Sigmoid colon (tissue), 7 donors: ENCODE results near the gene VOPP1. TPM values are rescaled to one million over a fixed set of nuclear protein-coding genes. Genes with fewer than 3 reads are reported as not detected.

ENCODE experiments used
- DNase-seq: peaks from one replicate; pipeline ENCODE4 v3.0.0-alpha.2; 2019
- H3K27ac ChIP-seq, 4 donors: fragments of 200-600 bp; sonication (generic); one replicate each; pipeline ENCODE4 v1.5.1; 2016 to 2019; ENCODE audit warnings: mild to moderate bottlenecking in 1 of 4
- H3K27me3 ChIP-seq, 3 donors: fragments of 200-600 bp; sonication (generic); one replicate each; pipeline ENCODE4 v1.5.1; 2019; ENCODE audit warnings: mild to moderate bottlenecking in 1 of 3
- H3K36me3 ChIP-seq, 4 donors: fragments of 200-600 bp; sonication (generic); one replicate each; pipeline ENCODE4 v1.5.1; 2016 to 2019
- H3K4me1 ChIP-seq, 4 donors: fragments of 200-600 bp; sonication (generic); one replicate each; pipeline ENCODE4 v1.5.1; 2017 to 2019
- H3K4me3 ChIP-seq, 4 donors: fragments of 200-600 bp; sonication (generic); one replicate each; pipeline ENCODE4 v1.5.1; 2017 to 2019; ENCODE audit warnings: mild to moderate bottlenecking in 2 of 4, moderate library complexity in 1 of 4
- H3K9me3 ChIP-seq, 4 donors: fragments of 200-600 bp in 3 of 4; sonication (generic) in 3 of 4; one replicate each; pipeline versions ENCODE4 v1.5.1 to v1.6.1; 2013 to 2019
- CTCF ChIP-seq, 4 experiments: fragments of 450-650 bp in 3 of 4; fragments of 200-600 bp in 1 of 4; IDR thresholded peaks; one replicate each; pipeline ENCODE4 v1.5.1; 2016 to 2019; ENCODE audit warnings: antibody characterized with exemption in 4 of 4, mild to moderate bottlenecking in 3 of 4, moderate library complexity in 2 of 4
- EP300 ChIP-seq, 4 donors: sonication (generic); formaldehyde crosslinking; IDR thresholded peaks; one replicate each; pipeline ENCODE4 v1.6.1; 2017; ENCODE audit warnings: antibody characterized with exemption in 4 of 4
- POLR2A ChIP-seq, 2 donors: fragments of 450-650 bp; IDR thresholded peaks; one replicate each; pipeline ENCODE4 v1.6.1; 2016; ENCODE audit warnings: antibody characterized with exemption in 2 of 2, mild to moderate bottlenecking in 2 of 2, moderate library complexity in 2 of 2
- POLR2AphosphoS5 ChIP-seq, 4 donors: sonication (generic); formaldehyde crosslinking; IDR thresholded peaks; one replicate each; pipeline ENCODE4 v1.6.1; 2017; ENCODE audit warnings: antibody characterized with exemption in 4 of 4
- WGBS, 2 donors: extraction: QIAGEN DNeasy Blood & Tissue Kit; methylation state at CpG; one replicate each; pipeline ENCODE4 v1.1.7; 2013; 5-methylcytosine and 5-hydroxymethylcytosine counted together
- intact Hi-C: fragments of 100-400 bp; cut with DNase I; formaldehyde crosslinking; loops from one replicate; pipeline ENCODE4 v1.15.1; 2023
- polyA plus RNA-seq, 3 donors: library from polyadenylated mRNA; stranded (reverse); fragments of 200-250 nt; gene quantifications; one replicate each; pipeline ENCODE4 v1.2.3, GENCODE V29; 2013
- total RNA-seq, 4 donors: library from RNA; depleted of rRNA; stranded (reverse); fragments of >200 nt; gene quantifications; one replicate each; pipeline ENCODE4 v1.1.0, GENCODE V29; 2016
- donor health status: healthy with polysubstance abuse.
- donor health status: Bipolar disorder and iron deficiency.
- donor health status: healthy.

Gene VOPP1
- total and polyA plus RNA-seq, 7 donors = 22.2 to 59.5 (median 26.4) TPM

GRCh38 chr7:55532150-55532917 lies 40.0 kb downstream of the VOPP1 start:
- intact Hi-C loops = no loop called here
- WGBS, 2 donors = 64 to 78% methylated on average over 8 of the region's 8 CpGs
- Histone ChIP-seq H3K36me3 (no peaks in the 10 kb centered on the region), H3K4me1 (peaks cover 0 to 51% (median 35%) of the 10 kb centered on the region in 4 donors), H3K4me3 (no peak overlapping the region), H3K9me3 (no peaks in the 10 kb centered on the region), H3K27me3 (no peaks in the 10 kb centered on the region), H3K27ac (no peak overlapping the region)
- no peak for TF ChIP-seq CTCF (IDR thresholded peaks at IDR 0.05)
- TF ChIP-seq POLR2A (IDR thresholded peaks at IDR 0.05) = no peak
- TF ChIP-seq POLR2AphosphoS5 (IDR thresholded peaks at IDR 0.05) = no peak
- TF ChIP-seq EP300 (IDR thresholded peaks at IDR 0.05) = no peak
- DNase-seq = no peak

GRCh38 chr7:55531536-55531935 lies 40.8 kb downstream of the VOPP1 start:
- peaks cover 0 to 46% (median 37%) of the 10 kb centered on the region in 4 donors for H3K4me1 ChIP-seq
- intact Hi-C loops = no loop called here

GRCh38 chr7:55527307-55527706 lies 45.0 kb downstream of the VOPP1 start:
- intact Hi-C loops = no loop called here

More at GRCh38 chr7:55531536-55531935, 40.8 kb downstream of the VOPP1 start:
- Histone ChIP-seq H3K27ac (no peak overlapping the region), H3K36me3 (no peaks in the 10 kb centered on the region), H3K27me3 (no peaks in the 10 kb centered on the region), H3K9me3 (no peaks in the 10 kb centered on the region), H3K4me3 (no peak overlapping the region)
- 92 to 97% methylated on average over 5 of the region's 5 CpGs for WGBS, 2 donors
- DNase-seq = no peak
- TF ChIP-seq CTCF (IDR thresholded peaks at IDR 0.05) = no peak
- no peak for TF ChIP-seq EP300 (IDR thresholded peaks at IDR 0.05)
- no peak for TF ChIP-seq POLR2A (IDR thresholded peaks at IDR 0.05)

GRCh38 chr7:55526770-55527169 lies 45.5 kb downstream of the VOPP1 start:
- no peak for TF ChIP-seq CTCF (IDR thresholded peaks at IDR 0.05)
- TF ChIP-seq POLR2AphosphoS5 (IDR thresholded peaks at IDR 0.05) = no peak
- no peak for TF ChIP-seq EP300 (IDR thresholded peaks at IDR 0.05)
- TF ChIP-seq POLR2A (IDR thresholded peaks at IDR 0.05) = no peak

More at GRCh38 chr7:55527307-55527706, 45.0 kb downstream of the VOPP1 start:
- 57 to 69% methylated on average over 4 of the region's 4 CpGs for WGBS, 2 donors
- no peak for DNase-seq
- Histone ChIP-seq H3K27me3 (no peaks in the 10 kb centered on the region), H3K36me3 (no peaks in the 10 kb centered on the region), H3K4me3 (no peak overlapping the region), H3K4me1 (peaks cover 0 to 12% (median 9%) of the 10 kb centered on the region in 4 donors), H3K9me3 (no peaks in the 10 kb centered on the region), H3K27ac (no peak overlapping the region)
- TF ChIP-seq EP300 (IDR thresholded peaks at IDR 0.05) (no peak), POLR2AphosphoS5 (IDR thresholded peaks at IDR 0.05) (no peak), CTCF (IDR thresholded peaks at IDR 0.05) (no peak)

More at GRCh38 chr7:55526770-55527169, 45.5 kb downstream of the VOPP1 start:
- intact Hi-C loops = no loop called here
- 67 to 83% methylated on average over 5 of the region's 5 CpGs for WGBS, 2 donors
- peaks cover 0 to 13% (median 10%) of the 10 kb centered on the region in 4 donors for H3K4me1 ChIP-seq
- H3K27me3 ChIP-seq = no peaks in the 10 kb centered on the region
- no peak overlapping the region for H3K4me3 ChIP-seq
- no peak overlapping the region for H3K27ac ChIP-seq
- DNase-seq = no peak
- H3K36me3 ChIP-seq = no peaks in the 10 kb centered on the region
- H3K9me3 ChIP-seq = no peaks in the 10 kb centered on the region
